SU-DHL-6 (cell line): ENCODE results near the gene EMC6.

ENCODE experiments used
- CTCF ChIP-seq: fragments of 200-600 bp; sonication (generic); IDR thresholded peaks from one replicate; pipeline ENCODE4 v1.5.1; 2017; ENCODE audit warnings: antibody characterized with exemption, mild to moderate bottlenecking, low read length, moderate library complexity; ENCODE audit not compliant: insufficient read depth, poor library complexity, severe bottlenecking
- EZH2phosphoT487 ChIP-seq: fragments of 200-600 bp; sonication (generic), shearing (Covaris generic); conservative IDR thresholded peaks from 2 replicates; pipeline ENCODE4 v1.6.1; 2018; ENCODE audit warnings: mild to moderate bottlenecking, antibody characterized with exemption, low read length, moderate library complexity, mixed read lengths

GRCh38 chr17:3688027-3688553 is 19.5 kb downstream of the EMC6 start:
- TF ChIP-seq EZH2phosphoT487 = no peak
- TF ChIP-seq CTCF = no peak
